WTC11 (cell line): Measurements from ENCODE around the gene BAMBI.

Experiments
- FOXP1 ChIP-seq: sonication (generic); formaldehyde crosslinking; IDR thresholded peaks from 2 replicates; pipeline ENCODE4 v1.8.0; 2022; ENCODE audit warnings: missing genetic modification reagents, mild to moderate bottlenecking, moderate library complexity, borderline replicate concordance
- IRF2 ChIP-seq: sonication (generic); formaldehyde crosslinking; IDR thresholded peaks from 2 replicates; pipeline ENCODE4 v1.8.0; 2022; ENCODE audit warnings: low read depth, missing genetic modification reagents, borderline replicate concordance
- NR1H2 ChIP-seq: sonication (generic); formaldehyde crosslinking; IDR thresholded peaks from 2 replicates; pipeline ENCODE4 v1.9.0; 2021; ENCODE audit warnings: mild to moderate bottlenecking, moderate library complexity, missing genetic modification reagents
- SP1 ChIP-seq: sonication (generic); formaldehyde crosslinking; conservative IDR thresholded peaks from 2 replicates; pipeline ENCODE4 v1.8.1; 2022; ENCODE audit warnings: missing genetic modification reagents
- TF ChIP-seq, protein P1 (sequence below): sonication (generic); formaldehyde crosslinking; IDR thresholded peaks from 2 replicates; pipeline ENCODE4 v1.8.0; 2022; ENCODE audit warnings: mild to moderate bottlenecking, missing genetic modification reagents
- TF ChIP-seq, protein P2 (sequence below): fragments of 200-600 bp; IDR thresholded peaks from 2 replicates; pipeline ENCODE4 v1.8.0; 2022; ENCODE audit warnings: antibody characterized with exemption
- TF ChIP-seq, protein P3 (sequence below): sonication (generic); formaldehyde crosslinking; IDR thresholded peaks from 2 replicates; pipeline ENCODE4 v1.8.1; 2023; ENCODE audit warnings: mild to moderate bottlenecking, missing genetic modification reagents, moderate library complexity
- TF ChIP-seq, protein P4 (sequence below): sonication (generic); formaldehyde crosslinking; conservative IDR thresholded peaks from 2 replicates; pipeline ENCODE4 v1.8.1; 2022; ENCODE audit warnings: mild to moderate bottlenecking, missing genetic modification reagents
- TF ChIP-seq, protein P5 (sequence below): fragments of 250-450 bp; sonication (Bioruptor Pico); IDR thresholded peaks from 2 replicates; pipeline ENCODE4 v2.1.2; 2022; ENCODE audit warnings: mild to moderate bottlenecking, moderate library complexity

DNA sequence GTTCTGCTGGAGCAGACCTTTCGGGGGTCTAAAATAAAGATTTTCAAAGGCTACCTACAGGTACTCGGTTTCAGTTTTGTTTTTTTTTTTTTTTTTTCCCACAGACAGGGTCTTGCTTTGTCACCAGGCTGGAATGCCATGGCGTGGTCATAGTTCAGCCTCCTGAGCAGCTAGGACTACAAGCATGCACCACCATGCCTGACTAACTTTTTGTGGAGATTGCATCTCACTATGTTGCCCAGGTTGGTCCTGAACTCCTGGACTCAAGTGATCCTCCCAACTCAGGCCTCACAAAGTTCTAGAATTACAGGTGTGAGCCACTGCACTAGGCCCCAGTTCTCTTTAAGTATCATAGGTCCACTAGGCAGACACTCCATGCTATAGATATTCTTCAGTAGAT is 34.5 kb downstream of the BAMBI start:
- TF ChIP-seq IRF2 (CRISPR knock-in tag) (no peak), FOXP1 (CRISPR knock-in tag) (no peak), NR1H2 (CRISPR knock-in tag) (no peak), SP1 (CRISPR knock-in tag) (no peak)
- TF ChIP-seq, protein P1, sequence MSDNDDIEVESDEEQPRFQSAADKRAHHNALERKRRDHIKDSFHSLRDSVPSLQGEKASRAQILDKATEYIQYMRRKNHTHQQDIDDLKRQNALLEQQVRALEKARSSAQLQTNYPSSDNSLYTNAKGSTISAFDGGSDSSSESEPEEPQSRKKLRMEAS (CRISPR knock-in tag) = no peak
- TF ChIP-seq, protein P2, sequence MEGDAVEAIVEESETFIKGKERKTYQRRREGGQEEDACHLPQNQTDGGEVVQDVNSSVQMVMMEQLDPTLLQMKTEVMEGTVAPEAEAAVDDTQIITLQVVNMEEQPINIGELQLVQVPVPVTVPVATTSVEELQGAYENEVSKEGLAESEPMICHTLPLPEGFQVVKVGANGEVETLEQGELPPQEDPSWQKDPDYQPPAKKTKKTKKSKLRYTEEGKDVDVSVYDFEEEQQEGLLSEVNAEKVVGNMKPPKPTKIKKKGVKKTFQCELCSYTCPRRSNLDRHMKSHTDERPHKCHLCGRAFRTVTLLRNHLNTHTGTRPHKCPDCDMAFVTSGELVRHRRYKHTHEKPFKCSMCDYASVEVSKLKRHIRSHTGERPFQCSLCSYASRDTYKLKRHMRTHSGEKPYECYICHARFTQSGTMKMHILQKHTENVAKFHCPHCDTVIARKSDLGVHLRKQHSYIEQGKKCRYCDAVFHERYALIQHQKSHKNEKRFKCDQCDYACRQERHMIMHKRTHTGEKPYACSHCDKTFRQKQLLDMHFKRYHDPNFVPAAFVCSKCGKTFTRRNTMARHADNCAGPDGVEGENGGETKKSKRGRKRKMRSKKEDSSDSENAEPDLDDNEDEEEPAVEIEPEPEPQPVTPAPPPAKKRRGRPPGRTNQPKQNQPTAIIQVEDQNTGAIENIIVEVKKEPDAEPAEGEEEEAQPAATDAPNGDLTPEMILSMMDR = no peak
- TF ChIP-seq, protein P3, sequence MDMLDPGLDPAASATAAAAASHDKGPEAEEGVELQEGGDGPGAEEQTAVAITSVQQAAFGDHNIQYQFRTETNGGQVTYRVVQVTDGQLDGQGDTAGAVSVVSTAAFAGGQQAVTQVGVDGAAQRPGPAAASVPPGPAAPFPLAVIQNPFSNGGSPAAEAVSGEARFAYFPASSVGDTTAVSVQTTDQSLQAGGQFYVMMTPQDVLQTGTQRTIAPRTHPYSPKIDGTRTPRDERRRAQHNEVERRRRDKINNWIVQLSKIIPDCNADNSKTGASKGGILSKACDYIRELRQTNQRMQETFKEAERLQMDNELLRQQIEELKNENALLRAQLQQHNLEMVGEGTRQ (CRISPR knock-in tag) = no peak
- TF ChIP-seq, protein P4, sequence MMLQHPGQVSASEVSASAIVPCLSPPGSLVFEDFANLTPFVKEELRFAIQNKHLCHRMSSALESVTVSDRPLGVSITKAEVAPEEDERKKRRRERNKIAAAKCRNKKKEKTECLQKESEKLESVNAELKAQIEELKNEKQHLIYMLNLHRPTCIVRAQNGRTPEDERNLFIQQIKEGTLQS (CRISPR knock-in tag) = no peak
- TF ChIP-seq, protein P5, sequence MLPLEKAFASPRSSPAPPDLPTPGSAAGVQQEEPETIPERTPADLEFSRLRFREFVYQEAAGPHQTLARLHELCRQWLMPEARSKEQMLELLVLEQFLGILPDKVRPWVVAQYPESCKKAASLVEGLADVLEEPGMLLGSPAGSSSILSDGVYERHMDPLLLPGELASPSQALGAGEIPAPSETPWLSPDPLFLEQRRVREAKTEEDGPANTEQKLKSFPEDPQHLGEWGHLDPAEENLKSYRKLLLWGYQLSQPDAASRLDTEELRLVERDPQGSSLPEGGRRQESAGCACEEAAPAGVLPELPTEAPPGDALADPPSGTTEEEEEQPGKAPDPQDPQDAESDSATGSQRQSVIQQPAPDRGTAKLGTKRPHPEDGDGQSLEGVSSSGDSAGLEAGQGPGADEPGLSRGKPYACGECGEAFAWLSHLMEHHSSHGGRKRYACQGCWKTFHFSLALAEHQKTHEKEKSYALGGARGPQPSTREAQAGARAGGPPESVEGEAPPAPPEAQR (CRISPR knock-in tag) = no peak
